ENCODE measurements around the gene GGA3.
"Not testable (repeated sequence)": the region's sequence is repeated elsewhere in the genome, so short reads cannot be mapped to it uniquely, and the experiment has no call there.

GGA3 gene

DNA sequence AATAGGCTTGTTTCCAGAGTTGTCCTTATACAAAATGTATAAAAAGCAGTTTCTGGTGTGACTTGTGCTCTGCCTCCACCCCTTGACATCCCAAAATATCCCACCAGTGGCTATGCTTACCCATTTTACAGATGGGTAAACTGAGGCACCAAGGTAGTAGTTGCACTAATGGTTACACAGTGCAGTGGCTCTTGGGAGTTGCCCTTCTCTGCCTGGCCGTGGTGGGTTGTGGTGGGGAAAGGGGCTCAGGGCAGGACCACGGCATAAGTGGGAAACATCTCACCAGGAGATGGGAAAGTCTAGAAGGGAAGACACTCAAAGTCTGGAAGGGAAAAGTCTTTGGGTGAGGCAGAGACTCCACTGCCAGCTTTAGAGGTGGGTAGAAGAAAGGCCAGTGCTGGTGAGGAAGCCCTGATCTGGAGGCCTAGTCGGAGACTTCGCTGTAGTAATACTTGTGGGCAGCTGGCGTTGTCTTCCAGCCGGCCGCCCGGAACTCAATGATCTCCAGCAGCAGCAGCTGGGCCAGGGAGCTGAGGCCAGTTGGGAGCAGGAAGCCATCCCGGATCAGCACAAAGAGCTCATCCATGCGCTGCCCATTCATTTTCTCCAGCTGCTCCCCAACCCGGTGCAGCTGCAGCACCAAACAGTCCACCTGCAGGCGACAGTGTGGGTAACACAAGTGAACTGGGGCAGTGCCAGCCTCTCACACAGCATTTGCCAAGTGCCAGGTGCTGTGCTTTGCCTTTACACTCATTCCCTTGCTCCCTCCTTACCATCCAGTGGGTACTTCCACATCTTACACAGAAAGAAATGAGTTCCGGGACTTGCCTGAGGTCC is 5.1 kb upstream of the GGA3 start:
- H3K4me3 ChIP-seq (ENCODE audit: low read depth, low read length), result no peak overlapping the region
- DNase-seq (ENCODE audit: low read depth), result no peak
- no peak for TF ChIP-seq CTCF (IDR thresholded peaks at IDR 0.05; ENCODE audit: insufficient read depth, low read depth, low read length, missing control alignments)

DNA sequence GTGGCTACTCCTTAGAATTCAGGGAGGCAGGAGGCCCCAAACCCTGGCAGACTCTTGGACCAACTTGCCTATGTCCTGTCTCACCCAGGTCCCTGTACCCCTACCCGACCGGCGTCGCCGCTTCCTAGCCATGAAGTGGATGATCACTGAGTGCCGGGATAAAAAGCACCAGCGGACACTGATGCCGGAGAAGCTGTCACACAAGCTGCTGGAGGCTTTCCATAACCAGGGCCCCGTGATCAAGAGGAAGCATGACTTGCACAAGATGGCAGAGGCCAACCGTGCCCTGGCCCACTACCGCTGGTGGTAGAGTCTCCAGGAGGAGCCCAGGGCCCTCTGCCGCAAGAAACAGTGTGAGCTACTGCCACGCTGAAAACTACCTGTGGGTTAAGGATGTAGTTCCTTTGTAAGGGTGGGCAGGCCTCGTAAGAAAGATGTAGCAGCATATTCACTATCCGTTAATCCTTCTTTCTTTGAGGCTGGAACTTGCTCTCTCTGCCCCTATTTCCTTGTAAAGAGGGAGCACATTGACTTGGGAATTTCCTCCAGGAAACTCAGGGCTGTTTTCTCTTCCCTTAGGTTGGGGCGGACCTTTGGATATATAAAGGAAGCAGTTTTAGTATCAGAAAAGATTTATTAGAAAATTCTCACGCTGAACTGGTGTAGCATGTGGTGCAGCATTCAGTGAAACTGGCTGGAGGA is 4.4 kb upstream of the GGA3 start:
- no peak for DNase-seq (ENCODE audit: low read depth)
- TF ChIP-seq CTCF (IDR thresholded peaks at IDR 0.05; ENCODE audit: insufficient read depth, low read depth, low read length, missing control alignments), result no peak
- no peak overlapping the region for H3K4me3 ChIP-seq (ENCODE audit: low read depth, low read length)

DNA sequence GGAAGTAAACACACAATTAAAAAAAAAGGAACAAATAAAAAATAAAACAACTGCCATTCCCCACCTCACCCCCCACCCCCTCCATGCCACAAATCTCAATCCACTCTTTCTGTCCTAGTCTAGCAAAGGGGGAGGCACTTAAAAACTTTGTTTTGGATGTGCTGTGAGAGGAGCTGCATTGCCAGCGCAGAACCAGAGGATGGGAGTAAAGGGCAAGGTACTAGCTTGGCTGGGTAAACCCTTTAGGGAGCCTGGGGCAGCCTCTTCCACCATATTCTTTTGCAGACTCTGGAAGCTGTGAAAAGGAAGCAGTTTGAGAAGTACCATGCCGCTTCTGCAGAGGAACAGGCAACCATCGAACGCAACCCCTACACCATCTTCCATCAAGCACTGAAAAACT is 1.6 kb upstream of the GGA3 start:
- peak overlapping the region; percentile 91; the same call in 1 of the 2 replicates for H3K4me3 ChIP-seq (ENCODE audit: low read depth, low read length)
- DNase-seq (ENCODE audit: low read depth), result no peak
- peak; percentile 2 for TF ChIP-seq CTCF (IDR thresholded peaks at IDR 0.05; ENCODE audit: insufficient read depth, low read depth, low read length, missing control alignments)

GRCh38 chr17:75262112-75262606 is 753 bp upstream of the GGA3 start:
- peak overlapping the region; percentile 91 for H3K4me3 ChIP-seq (ENCODE audit: low read depth, low read length)
- no peak for TF ChIP-seq CTCF (IDR thresholded peaks at IDR 0.05; ENCODE audit: insufficient read depth, low read depth, low read length, missing control alignments)
- DNase-seq (ENCODE audit: low read depth), result no peak

DNA sequence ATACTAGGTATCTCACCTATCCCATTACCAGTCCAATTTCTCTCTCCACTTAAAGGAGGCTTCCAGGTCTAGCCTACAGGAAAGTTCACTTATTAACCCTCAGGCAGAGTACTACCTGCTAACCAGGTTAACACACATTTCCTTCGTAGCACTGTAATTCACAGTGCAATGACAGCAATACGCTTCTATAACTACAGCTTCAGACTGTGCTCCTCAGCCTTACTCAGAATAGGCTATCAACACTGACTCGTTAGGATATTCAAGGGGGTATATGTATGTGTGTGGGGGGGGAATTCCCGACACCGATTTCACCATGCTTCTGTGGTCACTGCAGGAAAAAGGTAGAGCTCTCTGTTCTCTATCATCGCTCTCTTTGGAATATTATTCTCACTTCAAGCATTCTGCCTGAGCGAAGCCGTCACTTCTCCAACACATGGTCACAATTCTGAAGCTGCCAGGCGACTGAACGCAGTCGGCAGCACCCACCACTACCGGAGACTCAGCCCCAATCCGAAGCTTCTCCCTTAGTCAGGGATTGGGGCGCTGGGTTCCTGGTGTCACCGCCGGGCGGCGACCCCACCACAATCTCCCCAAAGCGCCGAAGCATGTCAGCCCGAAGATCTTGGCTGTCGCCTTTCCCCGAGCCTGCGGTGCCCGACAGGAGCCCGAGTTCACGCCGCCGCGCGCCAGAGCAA is 618 bp downstream of the GGA3 start:
- DNase-seq (ENCODE audit: low read depth), result peak; percentile 67
- no peak for TF ChIP-seq CTCF (IDR thresholded peaks at IDR 0.05; ENCODE audit: insufficient read depth, low read depth, low read length, missing control alignments)
- peak overlapping the region; percentile 91 for H3K4me3 ChIP-seq (ENCODE audit: low read depth, low read length)

DNA sequence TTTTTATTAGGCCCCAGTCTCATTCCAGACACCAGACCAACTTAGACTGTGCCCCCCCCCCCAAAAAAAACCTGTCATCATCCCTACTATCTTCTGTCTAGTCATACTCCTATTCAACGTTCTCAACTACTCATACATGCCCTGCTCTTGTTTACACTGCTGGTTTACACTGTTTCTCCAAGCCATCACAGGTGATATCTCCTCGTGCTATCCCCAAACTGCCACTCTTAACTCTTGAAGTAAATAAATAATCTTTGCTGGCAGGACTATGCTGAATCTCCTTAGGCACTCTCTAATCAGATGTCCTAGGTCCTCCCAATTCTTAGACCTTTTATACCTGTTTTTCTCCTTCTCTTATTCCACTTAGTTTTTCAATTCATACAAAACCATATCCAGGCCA is 4.2 kb downstream of the GGA3 start:
- not testable (repeated sequence) for DNase-seq (ENCODE audit: low read depth); H3K4me3 ChIP-seq (ENCODE audit: low read depth, low read length)

DNA sequence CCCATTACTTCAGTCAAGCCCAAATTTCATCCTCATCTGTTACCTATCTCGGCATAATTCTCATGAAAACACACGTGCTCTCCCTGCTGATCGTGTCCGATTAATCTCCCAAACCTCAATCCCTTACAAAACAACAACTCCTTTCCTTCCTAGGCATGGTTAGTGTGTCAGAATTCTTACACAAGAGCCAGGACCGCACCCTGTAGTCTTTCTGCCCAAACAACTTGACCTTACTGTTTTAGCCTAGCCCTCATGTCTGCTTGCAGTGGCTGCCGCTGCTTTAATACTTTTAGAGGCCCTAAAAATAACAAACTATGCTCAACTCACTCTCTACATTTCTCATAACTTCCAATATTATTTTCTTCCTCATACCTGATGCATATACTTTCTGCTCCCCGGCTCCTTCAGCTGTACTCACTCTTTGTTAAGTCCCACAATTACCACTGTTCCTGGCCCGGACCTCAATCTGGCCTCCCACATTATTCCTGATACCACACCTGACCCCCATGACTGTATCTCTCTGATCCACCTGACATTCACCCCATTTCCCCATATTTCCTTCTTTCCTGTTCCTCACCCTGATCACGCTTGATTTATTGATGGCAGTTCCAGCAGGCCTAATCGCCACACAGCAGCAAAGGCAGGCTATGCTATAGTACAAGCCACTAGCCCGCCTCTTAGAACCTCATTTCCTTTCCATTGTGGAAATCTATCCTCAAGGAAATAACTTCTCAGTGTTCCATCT is 5.3 kb downstream of the GGA3 start:
- DNase-seq (ENCODE audit: low read depth); H3K4me3 ChIP-seq (ENCODE audit: low read depth, low read length): not testable (repeated sequence)
